SU-DHL-6 (cell line): ENCODE measurements around the gene NSMCE3.

Experiments used
- CTCF ChIP-seq: fragments of 200-600 bp; sonication (generic); IDR thresholded peaks from one replicate; pipeline ENCODE4 v1.5.1; 2017; ENCODE audit warnings: antibody characterized with exemption, mild to moderate bottlenecking, low read length, moderate library complexity; ENCODE audit not compliant: insufficient read depth, poor library complexity, severe bottlenecking
- EZH2phosphoT487 ChIP-seq: fragments of 200-600 bp; sonication (generic), shearing (Covaris generic); conservative IDR thresholded peaks from 2 replicates; pipeline ENCODE4 v1.6.1; 2018; ENCODE audit warnings: mild to moderate bottlenecking, antibody characterized with exemption, low read length, moderate library complexity, mixed read lengths

- no peak for TF ChIP-seq CTCF
- TF ChIP-seq EZH2phosphoT487 = no peak
These were observed 42.1 kb upstream of the NSMCE3 start for GRCh38 chr15:29311696-29312095.
